GM23338 (cell line): ENCODE results near the gene PPP1R18. TPM values are rescaled to one million over a fixed set of nuclear protein-coding genes. Genes with fewer than 3 reads are reported as not detected.

ENCODE experiments used
- ATAC-seq: fragments of 200-7000 bp; cut with Tn5 transposase; 3 replicates; pipeline ENCODE4 v1.9.1; 2020
- DNase-seq: peaks from one replicate; pipeline ENCODE4 v3.0.0-alpha.2; 2015; ENCODE audit warnings: low spot score
- H2AFZ ChIP-seq: fragments of 200-600 bp; sonication (generic); 2 replicates; pipeline ENCODE4 v1.8.0; 2016; ENCODE audit warnings: antibody characterized with exemption, mild to moderate bottlenecking, moderate library complexity
- H3F3A ChIP-seq: fragments of 200-600 bp; sonication (generic); replicated peaks from 2 replicates; pipeline ENCODE4 v1.8.0; 2017; ENCODE audit warnings: antibody characterized with exemption, mixed run types, low read depth
- H3K27ac ChIP-seq: fragments of 200-600 bp; sonication (generic); 2 replicates; pipeline ENCODE4 v1.6.1; 2016; ENCODE audit warnings: low read depth
- H3K27me3 ChIP-seq: fragments of 200-600 bp; sonication (generic); 2 replicates; pipeline ENCODE4 v1.8.0; 2016; ENCODE audit warnings: mild to moderate bottlenecking, mixed run types, moderate library complexity; ENCODE audit not compliant: insufficient read depth
- H3K36me3 ChIP-seq: fragments of 200-600 bp; sonication (generic); 2 replicates; pipeline ENCODE4 v1.8.0; 2016; ENCODE audit warnings: mild to moderate bottlenecking; ENCODE audit not compliant: insufficient read depth
- H3K4me1 ChIP-seq: fragments of 200-600 bp; sonication (generic); 2 replicates; pipeline ENCODE4 v1.8.0; 2016; ENCODE audit warnings: mild to moderate bottlenecking, moderate library complexity; ENCODE audit not compliant: insufficient read depth
- H3K4me2 ChIP-seq: fragments of 200-600 bp; sonication (generic); 2 replicates; pipeline ENCODE4 v1.7.1; 2017; ENCODE audit warnings: mixed run types
- H3K4me3 ChIP-seq: fragments of 200-600 bp; sonication (generic); 2 replicates; pipeline ENCODE4 v1.6.1; 2016; ENCODE audit warnings: mixed run types
- H3K79me2 ChIP-seq: fragments of 200-600 bp; sonication (generic); replicated peaks from 2 replicates; pipeline ENCODE4 v1.8.0; 2017; ENCODE audit warnings: mild to moderate bottlenecking; ENCODE audit not compliant: insufficient read depth
- H3K9me2 ChIP-seq: fragments of 200-600 bp; sonication (generic); 2 replicates; pipeline ENCODE4 v1.8.0; 2017; ENCODE audit not compliant: insufficient read depth
- H4K20me1 ChIP-seq: fragments of 200-600 bp; sonication (generic); replicated peaks from 2 replicates; pipeline ENCODE4 v1.8.0; 2017; ENCODE audit warnings: mild to moderate bottlenecking; ENCODE audit not compliant: insufficient read depth
- H3K27ac Mint-ChIP-seq: 2 replicates; pipeline ENCODE4 v1.8.0; 2020; ENCODE audit warnings: inconsistent platforms, mild to moderate bottlenecking, moderate library complexity, mixed read lengths
- H3K27me3 Mint-ChIP-seq: 3 replicates; pipeline ENCODE4 v1.8.0; 2022; ENCODE audit warnings: low read depth, mild to moderate bottlenecking, moderate library complexity, mixed read lengths, inconsistent platforms; ENCODE audit not compliant: insufficient read depth, poor library complexity
- H3K36me3 Mint-ChIP-seq: 3 replicates; pipeline ENCODE4 v1.8.0; 2021; ENCODE audit warnings: low read depth, mild to moderate bottlenecking, inconsistent platforms, moderate library complexity, mixed read lengths
- H3K4me1 Mint-ChIP-seq: 3 replicates; pipeline ENCODE4 v1.8.0; 2020; ENCODE audit warnings: mild to moderate bottlenecking, inconsistent platforms, mixed read lengths
- H3K4me3 Mint-ChIP-seq: 3 replicates; pipeline ENCODE4 v1.8.0; 2021; ENCODE audit warnings: moderate library complexity, mild to moderate bottlenecking, inconsistent platforms, mixed read lengths
- H3K9me3 Mint-ChIP-seq: 3 replicates; pipeline ENCODE4 v1.8.0; 2020; ENCODE audit warnings: moderate library complexity, mild to moderate bottlenecking, inconsistent platforms, mixed read lengths
- CREB1 ChIP-seq: fragments of 250-450 bp; sonication (Bioruptor Pico); IDR thresholded peaks from 2 replicates; pipeline ENCODE4 v1.5.0; 2020; ENCODE audit warnings: low read depth, mild to moderate bottlenecking, moderate library complexity
- CTCF ChIP-seq, 2 experiments: fragments of 200-600 bp in 1 of 2; sonication (generic) in 1 of 2; conservative IDR thresholded peaks; 2 replicates each; pipeline versions ENCODE4 v1.5.1 to v1.6.1; 2016 to 2017; ENCODE audit warnings: antibody characterized with exemption in 2 of 2, low read depth in 2 of 2, mild to moderate bottlenecking in 2 of 2, moderate library complexity in 1 of 2
- EZH2 ChIP-seq: fragments of 200-600 bp; sonication (generic); IDR thresholded peaks from one replicate; pipeline ENCODE4 v1.8.0; 2017; ENCODE audit warnings: antibody characterized with exemption, mild to moderate bottlenecking, low read depth; ENCODE audit not compliant: unreplicated experiment
- EZH2phosphoT487 ChIP-seq: fragments of 200-600 bp; sonication (generic); IDR thresholded peaks from one replicate; pipeline ENCODE4 v1.8.1; 2018; ENCODE audit warnings: antibody characterized with exemption; ENCODE audit not compliant: unreplicated experiment
- JUNB ChIP-seq: IDR thresholded peaks from one replicate; pipeline ENCODE4 v1.6.1; 2016; ENCODE audit warnings: antibody characterized with exemption; ENCODE audit not compliant: unreplicated experiment
- NANOG ChIP-seq: IDR thresholded peaks from 2 replicates; pipeline ENCODE4 v1.6.1; 2016; ENCODE audit warnings: antibody characterized with exemption, borderline replicate concordance
- POLR2AphosphoS5 ChIP-seq: IDR thresholded peaks from 2 replicates; pipeline ENCODE4 v1.6.1; 2016; ENCODE audit warnings: antibody characterized with exemption, low read depth
- REST ChIP-seq: IDR thresholded peaks from one replicate; pipeline ENCODE4 v1.6.1; 2018; ENCODE audit warnings: antibody characterized with exemption; ENCODE audit not compliant: unreplicated experiment
- STAT1 ChIP-seq: IDR thresholded peaks from one replicate; pipeline ENCODE4 v1.6.1; 2016; ENCODE audit warnings: antibody characterized with exemption; ENCODE audit not compliant: unreplicated experiment
- ZNF331 ChIP-seq: fragments of 250-450 bp; sonication (Bioruptor Pico); IDR thresholded peaks from 2 replicates; pipeline ENCODE4 v1.5.0; 2020; ENCODE audit warnings: low read depth, mild to moderate bottlenecking, moderate library complexity
- ZNF462 ChIP-seq: fragments of 250-450 bp; sonication (Bioruptor Pico); IDR thresholded peaks from 2 replicates; pipeline ENCODE4 v1.5.0; 2020; ENCODE audit warnings: mild to moderate bottlenecking, moderate library complexity
- polyA plus RNA-seq: library from polyadenylated mRNA; unstranded; fragments of >200 nt; fragmentation: Nextera tagmentation; extraction: Ambion mirVana; gene quantifications from 2 replicates; pipeline ENCODE4 v1.2.1, GENCODE V29; 2016
- total RNA-seq: library from RNA; depleted of rRNA; stranded (reverse); fragments of >200 nt; shearing (Covaris generic); gene quantifications from 2 replicates; pipeline ENCODE4 v1.2.3, GENCODE V29; 2014

PPP1R18 gene
- total and polyA plus RNA-seq, 2 experiments from 2014 or later = 17.1 to 19.2 TPM

GRCh38 chr6:30686908-30687658 is 638 bp upstream of the PPP1R18 start:
- peak overlapping the region; percentile 99 for H3K4me3 ChIP-seq
- H3K9me2 ChIP-seq = no peaks in the 10 kb centered on the region
- peaks cover 19% of the 10 kb centered on the region for H3K79me2 ChIP-seq
- ATAC-seq = peak; percentile 31
- peak; percentile 84 for DNase-seq
- H3K4me2 ChIP-seq = peak overlapping the region; percentile 98
- Mint-ChIP-seq H3K9me3 (no peaks in the 10 kb centered on the region; the same call in 2 of the 3 replicates), H3K27ac (peak overlapping the region; percentile 84; the same call in 1 of the 2 replicates), H3K4me3 (peak overlapping the region; percentile 81), H3K4me1 (peaks cover 71% of the 10 kb centered on the region), H3K27me3 (peaks cover 37% of the 10 kb centered on the region), H3K36me3 (peaks cover 18% of the 10 kb centered on the region)
- peak overlapping the region; percentile 94 for H2AFZ ChIP-seq
- 0 out of 2 replicates have a peak, but pooled peaks cover 5% of the 10 kb centered on the region for H3K27me3 ChIP-seq
- TF ChIP-seq EZH2 = no peak
- TF ChIP-seq ZNF462 (CRISPR knock-in tag) = no peak
- peak; percentile 62 for TF ChIP-seq POLR2AphosphoS5
- TF ChIP-seq STAT1 = no peak
- TF ChIP-seq ZNF331 (CRISPR knock-in tag) = no peak
- no peak for TF ChIP-seq REST
- TF ChIP-seq NANOG = no peak
- no peak for TF ChIP-seq CTCF (conservative IDR thresholded peaks at IDR 0.05; ENCODE audit: low read depth in 2 of 2)
- TF ChIP-seq JUNB = no peak
- TF ChIP-seq EZH2phosphoT487 = no peak
- TF ChIP-seq CREB1 (CRISPR knock-in tag) = 0 out of 2 replicates have a peak, but pooled peaks have one; percentile 5
- peak overlapping the region; percentile 59; the same call in 1 of the 2 replicates for H3K27ac ChIP-seq
- peaks cover 53% of the 10 kb centered on the region for H3K4me1 ChIP-seq
- H3K36me3 ChIP-seq = no peaks in the 10 kb centered on the region
- H4K20me1 ChIP-seq = no peaks in the 10 kb centered on the region
- H3F3A ChIP-seq = peaks cover 17% of the 10 kb centered on the region
